Fibroblast of pulmonary artery (primary cell): ENCODE data around the gene GLIPR2.
"Not testable (repeated sequence)": the region's sequence is repeated elsewhere in the genome, so short reads cannot be mapped to it uniquely, and the experiment has no call there.

Source experiments
- DNase-seq: peaks from one replicate; pipeline ENCODE4 v3.0.0-alpha.2; 2010; ENCODE audit warnings: low read depth
- H3K4me3 ChIP-seq: replicated peaks from 2 replicates; pipeline ENCODE4 v1.5.1; 2011; ENCODE audit warnings: low read depth, mild to moderate bottlenecking, control low read depth, low read length, moderate library complexity
- TF ChIP-seq, protein P1 (sequence below): IDR thresholded peaks from 2 replicates; pipeline ENCODE4 v1.5.1; 2011; ENCODE audit warnings: mild to moderate bottlenecking, control low read depth, low read length, inconsistent platforms; ENCODE audit errors: missing control alignments

The GLIPR2 gene, protein sequence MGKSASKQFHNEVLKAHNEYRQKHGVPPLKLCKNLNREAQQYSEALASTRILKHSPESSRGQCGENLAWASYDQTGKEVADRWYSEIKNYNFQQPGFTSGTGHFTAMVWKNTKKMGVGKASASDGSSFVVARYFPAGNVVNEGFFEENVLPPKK

DNA sequence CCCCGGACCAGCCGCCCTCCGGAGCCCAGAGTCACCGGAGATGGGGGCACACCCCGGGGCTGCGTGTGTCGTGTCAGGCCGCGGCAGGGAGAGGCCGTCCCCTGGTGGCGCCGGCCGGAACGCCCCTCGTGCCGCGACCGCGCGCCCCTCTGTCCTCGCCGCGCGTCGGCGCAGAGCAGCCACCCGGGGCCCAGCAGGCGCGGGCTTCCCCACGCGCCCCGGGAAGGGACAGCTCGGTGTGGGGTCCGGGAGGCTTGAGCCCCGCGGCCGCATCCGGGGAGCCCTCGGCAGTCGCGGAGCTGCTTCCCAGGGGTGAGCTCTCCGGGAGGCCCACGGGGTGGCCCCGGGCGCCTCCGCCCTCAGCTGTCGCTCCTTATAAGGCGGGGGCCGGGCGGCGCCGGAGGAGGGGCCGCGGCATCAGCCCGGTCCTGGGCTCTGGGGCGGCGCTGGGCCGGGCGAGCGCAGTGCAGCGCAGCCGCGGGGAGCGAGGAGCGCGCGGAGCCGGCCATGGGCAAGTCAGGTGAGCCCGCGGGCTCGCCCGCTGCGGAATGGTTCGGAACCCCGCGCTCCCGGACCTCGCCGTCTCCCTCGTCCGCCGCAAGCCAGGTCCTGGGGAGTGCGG is at the start of gene GLIPR2:
TSS of gene GLIPR2 (plus strand) at position 462 of the 622 bp plus-strand sequence. CDS start at position 508, 46 bp downstream.
- DNase-seq, result peak; percentile 70
- H3K4me3 ChIP-seq, result peak within 1 kb of the TSS; percentile 63
- TF ChIP-seq, protein P1, sequence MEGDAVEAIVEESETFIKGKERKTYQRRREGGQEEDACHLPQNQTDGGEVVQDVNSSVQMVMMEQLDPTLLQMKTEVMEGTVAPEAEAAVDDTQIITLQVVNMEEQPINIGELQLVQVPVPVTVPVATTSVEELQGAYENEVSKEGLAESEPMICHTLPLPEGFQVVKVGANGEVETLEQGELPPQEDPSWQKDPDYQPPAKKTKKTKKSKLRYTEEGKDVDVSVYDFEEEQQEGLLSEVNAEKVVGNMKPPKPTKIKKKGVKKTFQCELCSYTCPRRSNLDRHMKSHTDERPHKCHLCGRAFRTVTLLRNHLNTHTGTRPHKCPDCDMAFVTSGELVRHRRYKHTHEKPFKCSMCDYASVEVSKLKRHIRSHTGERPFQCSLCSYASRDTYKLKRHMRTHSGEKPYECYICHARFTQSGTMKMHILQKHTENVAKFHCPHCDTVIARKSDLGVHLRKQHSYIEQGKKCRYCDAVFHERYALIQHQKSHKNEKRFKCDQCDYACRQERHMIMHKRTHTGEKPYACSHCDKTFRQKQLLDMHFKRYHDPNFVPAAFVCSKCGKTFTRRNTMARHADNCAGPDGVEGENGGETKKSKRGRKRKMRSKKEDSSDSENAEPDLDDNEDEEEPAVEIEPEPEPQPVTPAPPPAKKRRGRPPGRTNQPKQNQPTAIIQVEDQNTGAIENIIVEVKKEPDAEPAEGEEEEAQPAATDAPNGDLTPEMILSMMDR, result no peak

DNA sequence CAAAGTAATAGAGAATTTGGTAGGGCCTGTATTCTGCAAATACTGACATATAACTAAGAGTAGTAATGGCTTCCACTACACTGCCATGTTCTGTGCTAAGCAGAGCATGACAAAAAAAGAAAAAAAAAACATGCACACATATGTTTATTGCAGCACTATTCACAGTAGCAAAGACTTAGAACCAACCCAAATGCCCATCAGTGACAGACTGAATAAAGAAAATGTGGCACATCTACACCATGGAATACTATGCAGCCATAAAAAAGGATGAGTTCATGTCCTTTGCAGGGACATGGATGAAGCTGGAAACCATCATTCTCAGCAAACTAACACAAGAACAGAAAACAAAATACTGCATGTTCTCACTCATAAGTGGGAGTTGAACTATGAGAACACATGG is 49.5 kb upstream of the GLIPR2 start:
- DNase-seq, H3K4me3 ChIP-seq: not testable (repeated sequence)

DNA sequence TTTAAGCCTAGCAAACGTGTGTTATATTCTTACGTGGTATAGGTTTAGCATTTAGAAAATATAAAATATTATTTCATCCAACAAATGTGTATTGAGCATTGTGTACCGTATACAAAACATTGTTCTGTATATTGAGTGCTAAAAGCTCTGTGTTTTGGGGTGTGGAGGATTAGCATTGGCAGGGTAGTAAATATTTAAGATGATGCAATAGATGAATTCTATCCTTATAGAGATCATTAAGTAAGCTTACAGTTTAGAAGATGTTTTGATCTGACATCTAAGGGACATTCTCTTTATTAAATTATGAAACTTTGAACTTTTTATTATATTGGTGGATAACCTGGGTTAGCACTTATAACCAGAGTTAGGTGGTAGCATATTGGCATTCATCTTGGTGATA is 48.5 kb upstream of the GLIPR2 start:
- no peak for DNase-seq
- no peak overlapping the region for H3K4me3 ChIP-seq
- TF ChIP-seq, protein P1, result no peak

DNA sequence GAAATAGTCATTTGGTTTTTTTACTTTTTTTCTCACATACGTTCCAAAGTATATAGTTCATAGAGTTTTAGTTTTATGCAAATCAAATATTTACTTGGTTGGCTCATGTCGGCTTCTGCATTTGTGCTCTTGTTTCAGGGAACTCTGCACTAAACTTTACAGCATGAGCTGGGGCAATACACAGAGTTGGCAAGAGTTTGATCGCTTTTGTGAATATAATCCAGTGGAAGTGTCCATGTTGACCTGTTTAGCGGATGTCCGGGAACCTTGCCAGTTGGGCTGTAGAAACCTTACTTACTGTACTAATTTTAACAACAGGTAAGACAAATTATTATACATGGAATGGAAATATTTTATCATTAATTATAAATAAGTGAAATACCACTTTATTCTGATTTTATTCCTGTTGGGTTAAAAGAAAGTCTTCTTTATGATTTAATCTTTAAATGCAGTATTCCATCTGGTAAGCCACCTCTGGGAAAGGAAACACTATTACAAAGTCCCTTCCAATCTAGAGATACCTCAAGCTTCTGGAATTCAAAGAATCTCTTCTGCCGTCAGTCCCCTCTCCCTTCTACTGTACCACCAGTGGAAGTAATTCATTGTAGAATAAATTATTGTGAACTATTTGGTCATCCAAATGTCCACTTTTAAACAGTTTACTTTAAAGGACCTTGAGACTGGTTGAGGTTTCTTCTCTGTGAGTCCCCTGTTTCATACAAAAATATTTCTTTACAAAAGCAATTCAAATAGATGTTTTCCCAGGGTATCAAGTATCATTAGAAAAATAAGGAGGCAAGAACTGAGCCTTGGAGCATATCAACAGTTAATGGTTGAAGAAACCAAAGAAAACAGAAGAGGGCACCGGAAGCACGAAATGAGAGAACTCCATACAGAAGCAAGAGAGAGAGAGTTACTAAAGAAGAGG is 45.2 kb upstream of the GLIPR2 start:
- peak; percentile 81 for DNase-seq
- no peak overlapping the region for H3K4me3 ChIP-seq
- TF ChIP-seq, protein P1, result no peak

DNA sequence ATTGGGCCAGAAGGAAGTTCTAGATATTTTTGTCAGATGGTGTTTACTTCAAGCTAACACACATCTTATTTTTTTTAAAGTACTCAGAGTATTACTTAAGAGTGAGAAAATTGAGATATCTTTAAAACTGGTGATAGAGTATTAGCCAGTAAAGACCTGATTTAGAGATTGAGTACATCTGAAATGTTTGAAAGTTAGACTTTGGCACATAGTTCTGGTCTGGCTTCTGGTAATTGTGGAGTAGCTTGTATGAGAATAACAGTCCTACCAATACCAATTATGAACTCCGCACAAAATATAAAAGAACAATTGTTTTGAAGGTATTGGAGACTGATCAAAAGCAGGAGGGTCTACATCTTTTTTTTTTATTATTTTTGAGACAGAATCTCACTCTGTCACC is 44.5 kb upstream of the GLIPR2 start:
- DNase-seq, result no peak
- TF ChIP-seq, protein P1, result no peak
- no peak overlapping the region for H3K4me3 ChIP-seq

DNA sequence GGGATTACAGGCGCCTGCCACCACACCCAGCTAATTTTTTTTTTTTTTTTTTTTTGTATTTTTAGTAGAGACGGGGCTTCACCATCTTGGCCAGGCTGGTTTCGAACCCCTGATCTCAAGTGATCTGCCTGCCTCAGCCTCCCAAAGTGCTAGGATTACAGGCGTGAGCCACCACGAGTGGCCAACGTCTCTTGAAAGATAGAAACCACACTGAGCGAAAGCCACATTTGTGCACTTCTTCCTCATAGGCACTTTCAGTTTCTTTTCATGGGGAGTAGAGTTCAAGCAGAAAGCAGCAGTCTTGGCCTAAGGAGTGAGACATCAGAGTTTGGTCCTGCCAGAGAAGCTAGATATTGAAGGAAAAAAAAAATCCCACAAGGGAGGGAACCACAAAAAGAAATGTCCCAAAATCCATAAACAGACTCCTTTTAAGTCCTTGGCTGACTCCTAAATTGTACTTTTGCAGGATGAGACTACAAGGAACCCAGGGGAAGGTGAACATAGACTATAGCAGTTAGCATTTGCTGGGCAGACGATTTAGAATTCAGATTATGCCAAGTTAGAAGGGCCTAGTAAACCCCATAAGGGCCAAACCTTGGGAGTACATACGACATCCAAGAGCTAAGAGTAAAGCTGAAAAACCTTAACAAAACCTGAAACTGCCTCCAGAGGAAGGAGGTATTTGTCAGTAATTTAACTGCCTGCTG is 43.9 kb upstream of the GLIPR2 start:
- no peak overlapping the region for H3K4me3 ChIP-seq
- TF ChIP-seq, protein P1, result no peak
- DNase-seq, result no peak

DNA sequence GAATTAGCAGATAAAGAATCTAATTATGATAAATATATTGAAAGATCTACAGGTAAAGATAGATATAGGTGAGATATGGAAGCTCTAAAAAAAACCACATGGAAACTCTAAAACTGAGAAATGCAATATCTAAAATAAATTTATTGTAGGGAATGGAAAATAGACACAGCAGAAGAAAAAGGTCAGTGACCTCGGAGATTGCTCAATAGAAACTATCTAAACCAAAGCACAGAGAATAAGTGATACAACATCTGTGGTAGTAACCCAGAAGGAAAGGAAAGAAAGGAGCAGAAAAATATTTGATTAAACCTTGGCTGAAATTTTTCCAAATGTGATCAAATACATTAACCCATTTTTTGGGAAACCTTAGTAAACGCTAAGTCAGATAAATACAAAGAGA is 43.1 kb upstream of the GLIPR2 start:
- TF ChIP-seq, protein P1, result no peak
- DNase-seq, result no peak
- no peak overlapping the region for H3K4me3 ChIP-seq
